ENCODE data around the gene SLC25A23.

DNA sequence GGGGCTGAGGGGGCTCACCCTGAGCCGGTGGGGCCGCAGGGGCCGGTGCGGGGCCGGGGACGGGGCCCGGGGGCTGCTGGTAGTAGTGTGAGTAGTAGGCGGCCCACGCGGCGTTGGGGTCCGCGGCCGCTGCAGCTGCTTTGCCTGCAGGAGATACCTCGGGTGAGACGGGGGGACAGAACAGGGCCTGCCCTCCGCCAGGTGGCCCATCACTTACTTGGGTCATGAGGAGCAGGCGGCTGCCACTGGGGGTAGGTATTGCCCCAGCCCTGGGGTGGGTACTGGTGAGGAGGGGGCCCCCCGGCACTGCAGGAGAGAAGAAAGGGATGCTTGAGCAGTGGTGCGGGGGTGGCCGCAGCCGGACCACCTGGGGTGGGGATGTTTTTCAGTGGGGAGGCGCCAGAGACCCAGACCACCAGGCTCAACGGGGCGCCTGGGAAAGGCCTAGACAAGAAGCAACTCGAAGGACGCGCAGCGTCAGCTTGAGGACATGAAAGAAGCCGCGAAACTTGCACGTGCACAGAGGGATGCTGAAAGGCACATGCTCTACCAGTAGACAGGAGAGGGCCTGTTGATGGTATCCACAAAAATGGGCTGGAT, 43.9 kb downstream of the SLC25A23 start:
- TF ChIP-seq RAD21 (CRISPR knock-in tag; conservative IDR thresholded peaks at IDR 0.05 in 1 of 2, IDR thresholded peaks at IDR 0.05 in 1 of 2) = no peak
- no peak for TF ChIP-seq POLR2A (conservative IDR thresholded peaks at IDR 0.05)
- no peak for TF ChIP-seq HNRNPLL (IDR thresholded peaks at IDR 0.05; ENCODE audit: low read depth, low read length, poor library complexity, severe bottlenecking)
- TF ChIP-seq, protein P1, sequence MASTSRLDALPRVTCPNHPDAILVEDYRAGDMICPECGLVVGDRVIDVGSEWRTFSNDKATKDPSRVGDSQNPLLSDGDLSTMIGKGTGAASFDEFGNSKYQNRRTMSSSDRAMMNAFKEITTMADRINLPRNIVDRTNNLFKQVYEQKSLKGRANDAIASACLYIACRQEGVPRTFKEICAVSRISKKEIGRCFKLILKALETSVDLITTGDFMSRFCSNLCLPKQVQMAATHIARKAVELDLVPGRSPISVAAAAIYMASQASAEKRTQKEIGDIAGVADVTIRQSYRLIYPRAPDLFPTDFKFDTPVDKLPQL (IDR thresholded peaks at IDR 0.05; ENCODE audit: extremely low read depth, insufficient read length) = no peak
- TF ChIP-seq, protein P2, sequence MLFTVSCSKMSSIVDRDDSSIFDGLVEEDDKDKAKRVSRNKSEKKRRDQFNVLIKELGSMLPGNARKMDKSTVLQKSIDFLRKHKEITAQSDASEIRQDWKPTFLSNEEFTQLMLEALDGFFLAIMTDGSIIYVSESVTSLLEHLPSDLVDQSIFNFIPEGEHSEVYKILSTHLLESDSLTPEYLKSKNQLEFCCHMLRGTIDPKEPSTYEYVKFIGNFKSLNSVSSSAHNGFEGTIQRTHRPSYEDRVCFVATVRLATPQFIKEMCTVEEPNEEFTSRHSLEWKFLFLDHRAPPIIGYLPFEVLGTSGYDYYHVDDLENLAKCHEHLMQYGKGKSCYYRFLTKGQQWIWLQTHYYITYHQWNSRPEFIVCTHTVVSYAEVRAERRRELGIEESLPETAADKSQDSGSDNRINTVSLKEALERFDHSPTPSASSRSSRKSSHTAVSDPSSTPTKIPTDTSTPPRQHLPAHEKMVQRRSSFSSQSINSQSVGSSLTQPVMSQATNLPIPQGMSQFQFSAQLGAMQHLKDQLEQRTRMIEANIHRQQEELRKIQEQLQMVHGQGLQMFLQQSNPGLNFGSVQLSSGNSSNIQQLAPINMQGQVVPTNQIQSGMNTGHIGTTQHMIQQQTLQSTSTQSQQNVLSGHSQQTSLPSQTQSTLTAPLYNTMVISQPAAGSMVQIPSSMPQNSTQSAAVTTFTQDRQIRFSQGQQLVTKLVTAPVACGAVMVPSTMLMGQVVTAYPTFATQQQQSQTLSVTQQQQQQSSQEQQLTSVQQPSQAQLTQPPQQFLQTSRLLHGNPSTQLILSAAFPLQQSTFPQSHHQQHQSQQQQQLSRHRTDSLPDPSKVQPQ (CRISPR knock-in tag; IDR thresholded peaks at IDR 0.05; ENCODE audit: borderline replicate concordance) = no peak
- TF ChIP-seq KDM5B (IDR thresholded peaks at IDR 0.05; ENCODE audit: insufficient replicate concordance, low read depth, low read length) = no peak
- no peak for TF ChIP-seq POLR3A (IDR thresholded peaks at IDR 0.05; ENCODE audit: borderline replicate concordance, extremely low read depth, insufficient read depth, insufficient read length)
- no peak for TF ChIP-seq PHTF2 (CRISPR knock-in tag; IDR thresholded peaks at IDR 0.05)
- TF ChIP-seq, protein P3, sequence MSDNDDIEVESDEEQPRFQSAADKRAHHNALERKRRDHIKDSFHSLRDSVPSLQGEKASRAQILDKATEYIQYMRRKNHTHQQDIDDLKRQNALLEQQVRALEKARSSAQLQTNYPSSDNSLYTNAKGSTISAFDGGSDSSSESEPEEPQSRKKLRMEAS (CRISPR knock-in tag; IDR thresholded peaks at IDR 0.05) = no peak
- TF ChIP-seq, protein P4, sequence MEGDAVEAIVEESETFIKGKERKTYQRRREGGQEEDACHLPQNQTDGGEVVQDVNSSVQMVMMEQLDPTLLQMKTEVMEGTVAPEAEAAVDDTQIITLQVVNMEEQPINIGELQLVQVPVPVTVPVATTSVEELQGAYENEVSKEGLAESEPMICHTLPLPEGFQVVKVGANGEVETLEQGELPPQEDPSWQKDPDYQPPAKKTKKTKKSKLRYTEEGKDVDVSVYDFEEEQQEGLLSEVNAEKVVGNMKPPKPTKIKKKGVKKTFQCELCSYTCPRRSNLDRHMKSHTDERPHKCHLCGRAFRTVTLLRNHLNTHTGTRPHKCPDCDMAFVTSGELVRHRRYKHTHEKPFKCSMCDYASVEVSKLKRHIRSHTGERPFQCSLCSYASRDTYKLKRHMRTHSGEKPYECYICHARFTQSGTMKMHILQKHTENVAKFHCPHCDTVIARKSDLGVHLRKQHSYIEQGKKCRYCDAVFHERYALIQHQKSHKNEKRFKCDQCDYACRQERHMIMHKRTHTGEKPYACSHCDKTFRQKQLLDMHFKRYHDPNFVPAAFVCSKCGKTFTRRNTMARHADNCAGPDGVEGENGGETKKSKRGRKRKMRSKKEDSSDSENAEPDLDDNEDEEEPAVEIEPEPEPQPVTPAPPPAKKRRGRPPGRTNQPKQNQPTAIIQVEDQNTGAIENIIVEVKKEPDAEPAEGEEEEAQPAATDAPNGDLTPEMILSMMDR (IDR thresholded peaks at IDR 0.05 in 2 of 3, conservative IDR thresholded peaks at IDR 0.05 in 1 of 3; ENCODE audit: insufficient read depth in 2 of 3, low read depth in 1 of 3, low read length in 3 of 3) = no peak
- TF ChIP-seq SUPT5H (IDR thresholded peaks at IDR 0.05) = no peak
- no peak for TF ChIP-seq FOS (IDR thresholded peaks at IDR 0.05; ENCODE audit: extremely low read depth, insufficient read length)
- TF ChIP-seq ZNF124 (CRISPR knock-in tag; IDR thresholded peaks at IDR 0.05) = no peak

All from K562 (cell line).